B cell (primary cell): ENCODE measurements around the gene C1orf74. TPM values are rescaled to one million over a fixed set of nuclear protein-coding genes. Genes with fewer than 3 reads are reported as not detected.

ENCODE experiments used
- ATAC-seq: fragments of 200-7000 bp; cut with Tn5 transposase; one replicate; pipeline ENCODE4 v1.10.0; 2021; ENCODE audit warnings: low read depth, mild to moderate bottlenecking, moderate number of reproducible peaks, moderate library complexity
- CTCF ChIA-PET: fragments of 350-600 bp; sonication (Branson Sonifier 250); formaldehyde crosslinking; loops from one replicate; lab custom pipeline; 2021; ENCODE audit warnings: antibody characterized with exemption, inconsistent platforms; lab: Charles Lee
- POLR2A ChIA-PET: fragments of 350-600 bp; sonication (Branson Sonifier 250); formaldehyde crosslinking; loops from one replicate; lab custom pipeline; 2021; ENCODE audit warnings: antibody characterized with exemption; lab: Charles Lee
- DNase-seq: peaks from one replicate; pipeline ENCODE4 v3.0.0; 2013
- H2AFZ ChIP-seq: 2 replicates; pipeline ENCODE4 v1.6.1; 2012; ENCODE audit warnings: mild to moderate bottlenecking, low read depth, low read length; ENCODE audit not compliant: insufficient read depth, poor library complexity, severe bottlenecking
- H3K27ac ChIP-seq, 2 donors: 1 replicate in 1 of 2; 2 replicates in 1 of 2; pipeline ENCODE4 v1.5.1; 2012 to 2013; ENCODE audit warnings: low read length in 2 of 2, mild to moderate bottlenecking in 2 of 2, moderate library complexity in 1 of 2
- H3K27me3 ChIP-seq, 4 experiments: fragments of 200-600 bp in 1 of 4; sonication (generic) in 1 of 4; replicated peaks in 1 of 4; 1 replicate in 2 of 4; 2 replicates in 2 of 4; pipeline versions ENCODE4 v1.6.1 to v1.7.0; 2013 to 2016; ENCODE audit warnings: low read length in 3 of 4, mild to moderate bottlenecking in 2 of 4, mixed read lengths in 1 of 4, moderate library complexity in 1 of 4; ENCODE audit not compliant: insufficient read depth in 4 of 4, control insufficient read depth in 3 of 4; ENCODE audit errors: control extremely low read depth in 1 of 4
- H3K36me3 ChIP-seq, 2 experiments: replicated peaks in 1 of 2; 1 replicate in 1 of 2; 2 replicates in 1 of 2; pipeline versions ENCODE4 v1.6.1 to v1.7.1; 2013; ENCODE audit warnings: low read length in 1 of 2; ENCODE audit not compliant: insufficient read depth in 2 of 2, control insufficient read depth in 1 of 2; ENCODE audit errors: control extremely low read depth in 1 of 2, extremely low read depth in 1 of 2
- H3K4me1 ChIP-seq, 2 donors: fragments of 200-600 bp in 1 of 2; sonication (generic) in 1 of 2; 1 replicate in 1 of 2; 2 replicates in 1 of 2; pipeline versions ENCODE4 v1.5.1 to v1.6.1; 2013 to 2017; ENCODE audit warnings: low read length in 2 of 2; ENCODE audit not compliant: control insufficient read depth in 2 of 2, insufficient read depth in 2 of 2
- H3K4me2 ChIP-seq: replicated peaks from 2 replicates; pipeline ENCODE3; 2012; ENCODE audit warnings: mild to moderate bottlenecking, low read depth, low read length; ENCODE audit not compliant: poor library complexity, severe bottlenecking
- H3K4me3 ChIP-seq, 5 experiments: fragments of 200-600 bp in 1 of 5; sonication (generic) in 1 of 5; 1 replicate in 3 of 5; 2 replicates in 2 of 5; pipeline versions ENCODE4 v1.5.1 to v1.7.0; 2011 to 2016; ENCODE audit warnings: low read length in 4 of 5, mild to moderate bottlenecking in 4 of 5, low read depth in 2 of 5, control low read depth in 1 of 5, moderate library complexity in 1 of 5; ENCODE audit not compliant: insufficient read depth in 1 of 5; ENCODE audit errors: control extremely low read depth in 1 of 5, extremely low read depth in 1 of 5
- H3K79me2 ChIP-seq: fragments of 200-600 bp; sonication (generic); one replicate; pipeline ENCODE4 v1.6.0; 2016; ENCODE audit warnings: low read length; ENCODE audit not compliant: control insufficient read depth, insufficient read depth
- H3K9ac ChIP-seq: fragments of 200-600 bp; sonication (generic); 2 replicates; pipeline ENCODE4 v1.6.1; 2017; ENCODE audit warnings: mild to moderate bottlenecking, low read length, moderate library complexity
- H3K9me3 ChIP-seq, 3 donors: one replicate each; pipeline versions ENCODE4 v1.6.1 to v1.7.1; 2013; ENCODE audit warnings: low read length in 2 of 3; ENCODE audit not compliant: control insufficient read depth in 2 of 3, insufficient read depth in 1 of 3; ENCODE audit errors: control extremely low read depth in 1 of 3
- H4K20me1 ChIP-seq: 2 replicates; pipeline ENCODE4 v1.6.0; 2012; ENCODE audit warnings: mild to moderate bottlenecking, low read length; ENCODE audit not compliant: insufficient read depth, control insufficient read depth, poor library complexity, severe bottlenecking
- H3K27ac Mint-ChIP-seq: one replicate; pipeline ENCODE4 v1.8.0; 2021; ENCODE audit warnings: mixed read lengths
- H3K27me3 Mint-ChIP-seq: one replicate; pipeline ENCODE4 v1.8.0; 2021; ENCODE audit warnings: mixed read lengths
- H3K4me1 Mint-ChIP-seq: one replicate; pipeline ENCODE4 v1.8.0; 2021; ENCODE audit warnings: mixed read lengths
- H3K4me3 Mint-ChIP-seq: one replicate; pipeline ENCODE4 v1.8.0; 2021; ENCODE audit warnings: mixed read lengths
- H3K9me3 Mint-ChIP-seq: one replicate; pipeline ENCODE4 v1.8.0; 2022; ENCODE audit warnings: mixed read lengths; ENCODE audit not compliant: insufficient read depth
- CTCF ChIP-seq: fragments of 200-600 bp; IDR thresholded peaks from one replicate; pipeline ENCODE4 v1.8.0; 2022; ENCODE audit warnings: antibody characterized with exemption, mild to moderate bottlenecking
- EZH2 ChIP-seq: IDR thresholded peaks from 2 replicates; pipeline ENCODE4 v1.6.1; 2012; ENCODE audit warnings: borderline replicate concordance, low read depth, mild to moderate bottlenecking, moderate library complexity, low read length; ENCODE audit not compliant: insufficient read depth, poor library complexity, severe bottlenecking
- WGBS: methylation state at CpG from one replicate; pipeline ENCODE4 v1.1.5; 2013; ENCODE audit warnings: missing lambda C conversion rate; ENCODE audit not compliant: insufficient coverage; 5-methylcytosine and 5-hydroxymethylcytosine counted together
- intact Hi-C: fragments of 100-400 bp; cut with micrococcal nuclease; formaldehyde crosslinking; loops from one replicate; pipeline ENCODE4 v1.10.0; 2022
- polyA plus RNA-seq: library from polyadenylated mRNA; depleted of rRNA; stranded (reverse); fragments of >200 nt; gene quantifications from 2 replicates; pipeline ENCODE4 v1.2.3, GENCODE V29; 2012
- total RNA-seq, 2 donors: library from RNA; stranded (reverse); fragments of 120-200 nt in 1 of 2; gene quantifications; 1 replicate in 1 of 2; 2 replicates in 1 of 2; pipeline versions ENCODE4 v1.2.3 to v1.2.4, GENCODE V29; 2013 to 2022

C1orf74 gene
- total and polyA plus RNA-seq, 2 donors (not counting 1 experiment from before 2014, with no cell fraction given) = 0.49 to 3.4 TPM

DNA sequence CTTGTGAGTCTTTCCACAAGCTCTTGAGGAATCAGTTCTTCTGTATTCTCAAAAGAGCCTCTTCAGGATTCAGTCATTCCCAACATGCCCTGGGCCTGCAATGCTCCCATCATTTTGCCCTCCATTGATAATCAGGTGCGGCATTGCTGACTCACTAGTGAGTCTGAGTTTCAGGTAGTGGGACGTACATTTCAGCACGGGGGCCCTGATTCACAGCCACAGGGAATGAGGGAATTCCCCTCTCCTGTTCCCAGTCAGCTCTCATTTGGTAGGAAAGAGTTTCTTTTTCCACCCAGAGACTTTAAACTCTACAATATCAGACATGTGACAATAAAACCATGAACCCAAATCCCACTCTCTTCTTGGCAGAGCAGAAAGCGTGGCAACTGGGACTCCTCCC, 25.3 kb upstream of the C1orf74 start:
- Mint-ChIP-seq H3K27ac (no peak overlapping the region), H3K27me3 (peaks cover 5% of the 10 kb centered on the region), H3K9me3 (no peaks in the 10 kb centered on the region), H3K4me3 (no peak overlapping the region), H3K4me1 (peaks cover 11% of the 10 kb centered on the region)
- Histone ChIP-seq H3K27ac (no peak overlapping the region), H2AFZ (no peak overlapping the region), H4K20me1 (no peaks in the 10 kb centered on the region), H3K4me3 (no peak overlapping the region), H3K9ac (no peak overlapping the region), H3K27me3 (peaks cover 0 to 13% (median 6%) of the 10 kb centered on the region in 4 experiments), H3K9me3 (peaks cover 0 to 8% (median 0%) of the 10 kb centered on the region in 3 donors), H3K79me2 (no peaks in the 10 kb centered on the region), H3K4me2 (no peak overlapping the region), H3K36me3 (no peaks in the 10 kb centered on the region), H3K4me1 (peaks cover 10 to 13% of the 10 kb centered on the region in 2 donors)
- TF ChIP-seq CTCF = no peak
- TF ChIP-seq EZH2 = no peak
- ChIA-PET CTCF (interaction anchor here (1.5 to 6.5 kb wide), 2 partner anchors 14 to 62 kb away, joined by 6 to 45 read pairs; no protein-coding TSS in a partner anchor), POLR2A (no interaction called here)
- WGBS = no CpG with 5 or more reads among the region's 4 CpGs
- ATAC-seq = no peak
- DNase-seq = no peak
- intact Hi-C loops = no loop called here

GRCh38 chr1:209808059-209808581, 23.8 kb upstream of the C1orf74 start:
- Histone ChIP-seq H3K4me2 (no peak overlapping the region), H3K27ac (no peak overlapping the region), H3K79me2 (no peaks in the 10 kb centered on the region), H3K36me3 (no peaks in the 10 kb centered on the region), H4K20me1 (no peaks in the 10 kb centered on the region), H3K4me1 (peaks cover 10 to 13% of the 10 kb centered on the region in 2 donors), H3K4me3 (no peak overlapping the region), H3K27me3 (peaks cover 0 to 14% (median 7%) of the 10 kb centered on the region in 4 experiments), H3K9ac (no peak overlapping the region), H3K9me3 (peaks cover 0 to 8% (median 0%) of the 10 kb centered on the region in 3 donors), H2AFZ (no peak overlapping the region)
- Mint-ChIP-seq H3K9me3 (no peaks in the 10 kb centered on the region), H3K27ac (no peak overlapping the region), H3K4me3 (no peak overlapping the region), H3K27me3 (peaks cover 11% of the 10 kb centered on the region), H3K4me1 (peaks cover 11% of the 10 kb centered on the region)
- ChIA-PET POLR2A (no interaction called here), CTCF (interaction anchor here (0.9 to 6.5 kb wide), 3 partner anchors 15 to 60 kb away, joined by 3 to 45 read pairs (median 4); partner anchors contain the start of gene UTP25)
- DNase-seq = no peak
- ATAC-seq = no peak
- intact Hi-C loops = no loop called here
- TF ChIP-seq CTCF = no peak
- no peak for TF ChIP-seq EZH2
